Colonic mucosa (tissue), 4 donors: ENCODE results near the gene MEIS3. TPM values are rescaled to one million over a fixed set of nuclear protein-coding genes. Genes with fewer than 3 reads are reported as not detected.

Experiments used
- DNase-seq: peaks from one replicate; pipeline ENCODE4 v3.0.0-alpha.2; 2020
- H3K27ac ChIP-seq: fragments of 200-600 bp; one replicate; pipeline ENCODE4 v1.8.0; 2021
- H3K27me3 ChIP-seq: fragments of 200-600 bp; one replicate; pipeline ENCODE4 v1.8.0; 2021
- H3K36me3 ChIP-seq: fragments of 200-600 bp; one replicate; pipeline ENCODE4 v1.8.0; 2021
- H3K4me1 ChIP-seq: fragments of 200-600 bp; one replicate; pipeline ENCODE4 v1.8.0; 2021; ENCODE audit warnings: mild to moderate bottlenecking
- H3K4me3 ChIP-seq: fragments of 200-600 bp; one replicate; pipeline ENCODE4 v1.8.0; 2021
- H3K9ac ChIP-seq, 2 donors: one replicate each; pipeline ENCODE4 v1.7.0; 2013; ENCODE audit warnings: control low read depth in 2 of 2, low read depth in 2 of 2, low read length in 2 of 2
- H3K9me3 ChIP-seq: fragments of 200-600 bp; one replicate; pipeline ENCODE4 v1.8.0; 2021
- CTCF ChIP-seq: fragments of 200-600 bp; IDR thresholded peaks from one replicate; pipeline ENCODE4 v1.8.0; 2022; ENCODE audit warnings: antibody characterized with exemption, mild to moderate bottlenecking
- intact Hi-C: fragments of 100-400 bp; cut with DNase I; formaldehyde crosslinking; loops from one replicate; pipeline ENCODE4 v1.14.1; 2022
- total RNA-seq, 2 donors: library from RNA; stranded (reverse); fragmentation: NEBNext Ultra II Directional in 1 of 2; extraction: Animal tissue kit (Norgen Biotek cat#: 25700) in 1 of 2; gene quantifications; one replicate each; pipeline ENCODE4 v1.2.1, GENCODE V29; 2021
- donor health status: healthy.
- donor health status: DM: no; HTN: no; CAD: no.
- donor health status: DM: no; HTN: no; CAD: no.

Gene MEIS3
- total RNA-seq: 1 to 10 TPM; 2.3 to 2.6 TPM

- Histone ChIP-seq H3K4me3 (no peak within 1 kb of the TSS), H3K9me3 (no peaks in the 10 kb centered on the region), H3K36me3 (no peaks in the 10 kb centered on the region), H3K27ac (no peak within 1 kb of the TSS), H3K4me1 (no peaks in the 10 kb centered on the region), H3K9ac (peak within 1 kb of the TSS in 1 of 2 donors; percentile 24), H3K27me3 (peaks cover 57% of the 10 kb centered on the region)
- intact Hi-C loops: no loop called here
- no peak for DNase-seq
- TF ChIP-seq CTCF: no peak
Observed at GRCh38 chr19:47419030-47419783, at the start of gene MEIS3. Gene MEIS3 (minus strand): TSS chr19:47419527. CDS start chr19:47419081, 446 bp downstream.

- TF ChIP-seq CTCF: no peak
- no peak overlapping the region for H3K27ac ChIP-seq
- H3K9me3 ChIP-seq: no peaks in the 10 kb centered on the region
- peaks cover 23% of the 10 kb centered on the region for H3K27me3 ChIP-seq
- no peak overlapping the region for H3K4me3 ChIP-seq
- no peak overlapping the region for H3K9ac ChIP-seq
- intact Hi-C loops: no loop called here
- no peaks in the 10 kb centered on the region for H3K36me3 ChIP-seq
- no peak for DNase-seq
- H3K4me1 ChIP-seq: no peaks in the 10 kb centered on the region
Observed at GRCh38 chr19:47467914-47468313, 48.6 kb upstream of the MEIS3 start.

- no peak for DNase-seq
- H3K27me3 ChIP-seq: peaks cover 11% of the 10 kb centered on the region
Observed at GRCh38 chr19:47465957-47466356, 46.6 kb upstream of the MEIS3 start.

GRCh38 chr19:47464675-47465419, 45.5 kb upstream of the MEIS3 start:
- intact Hi-C loops: no loop called here
- H3K27me3 ChIP-seq: peaks cover 7% of the 10 kb centered on the region
- no peak for DNase-seq
- no peak for TF ChIP-seq CTCF
- no peaks in the 10 kb centered on the region for H3K4me1 ChIP-seq
- H3K9ac ChIP-seq: no peak overlapping the region
- H3K4me3 ChIP-seq: no peak overlapping the region
- no peaks in the 10 kb centered on the region for H3K36me3 ChIP-seq
- no peaks in the 10 kb centered on the region for H3K9me3 ChIP-seq
- H3K27ac ChIP-seq: no peak overlapping the region

More at GRCh38 chr19:47465957-47466356, 46.6 kb upstream of the MEIS3 start:
- no peak for TF ChIP-seq CTCF
- Histone ChIP-seq H3K9me3 (no peaks in the 10 kb centered on the region), H3K4me1 (no peaks in the 10 kb centered on the region), H3K9ac (no peak overlapping the region), H3K4me3 (no peak overlapping the region), H3K27ac (no peak overlapping the region), H3K36me3 (no peaks in the 10 kb centered on the region)
- intact Hi-C loops: no loop called here

- Histone ChIP-seq H3K9me3 (no peaks in the 10 kb centered on the region), H3K9ac (no peak overlapping the region), H3K27ac (no peak overlapping the region), H3K27me3 (peaks cover 17% of the 10 kb centered on the region), H3K4me1 (no peaks in the 10 kb centered on the region), H3K4me3 (no peak overlapping the region), H3K36me3 (no peaks in the 10 kb centered on the region)
- no peak for DNase-seq
- no peak for TF ChIP-seq CTCF
- intact Hi-C loops: no loop called here
Observed at GRCh38 chr19:47461876-47462275, 42.5 kb upstream of the MEIS3 start.
